ENCODE results near the gene LY6G6D. TPM values are rescaled to one million over a fixed set of nuclear protein-coding genes. Genes with fewer than 3 reads are reported as not detected.

LY6G6D gene
- total and polyA plus RNA-seq, 2 of the 13 experiments (the other 11 are each of a cell fraction or from before 2014, with no cell fraction given), result not detected

GRCh38 chr6:31683591-31683990 is 31.6 kb upstream of the LY6G6D start:
- Histone ChIP-seq H3K9me3 (ENCODE audit: low read length) (no peaks in the 10 kb centered on the region), H3K4me2 (ENCODE audit: low read depth, low read length) (peak overlapping the region; percentile 82; the same call in 1 of the 2 replicates), H2AFZ (ENCODE audit: low read length) (no peak overlapping the region), H3K4me1 (ENCODE audit: insufficient read depth, low read length) (peaks cover 26% of the 10 kb centered on the region), H3K9ac (ENCODE audit: insufficient read depth, low read depth, low read length) (no peak overlapping the region), H3K79me2 (ENCODE audit: insufficient read depth, low read length) (no peaks in the 10 kb centered on the region), H3K27ac (ENCODE audit: extremely low read length, insufficient read depth, low read length) (no peak overlapping the region), H3K36me3 (replicated peaks in 1 of 2; ENCODE audit: control insufficient read depth in 1 of 2, insufficient read depth in 2 of 2, low read length in 2 of 2) (peaks cover 17% of the 10 kb centered on the region in 2 experiments; a peak in 4 of 5 replicates), H4K20me1 (ENCODE audit: insufficient read depth, low read length) (no peaks in the 10 kb centered on the region), H3K4me3 (replicated peaks in 1 of 3; ENCODE audit: insufficient read depth in 1 of 3, low read depth in 2 of 3, low read length in 3 of 3) (no peak overlapping the region), H3K27me3 (ENCODE audit: control insufficient read depth in 1 of 2, insufficient read depth in 2 of 2, low read length in 2 of 2) (no peaks in the 10 kb centered on the region)
- ChIA-PET CTCF (ENCODE audit: low intra/inter-chr PET ratio, low total read pairs) (interaction anchor here (3.9 kb wide), 1 partner anchor 86 kb away, joined by 30 read pairs; no protein-coding TSS in a partner anchor), POLR2A (interaction anchor here (1.4 to 3.2 kb wide), 5 partner anchors 18 to 147 kb away, joined by 3 to 14 read pairs (median 6); partner anchors contain the start of genes BAG6, CSNK2B and GPANK1)
- DNase-seq (ENCODE audit: low spot score) (no peak), FAIRE-seq (no peak), ATAC-seq (peak; percentile 4; the same call in 2 of the 3 replicates)
- in situ Hi-C loops (cut with HindIII; ENCODE audit: extremely low pct_ligation_motif_present, low pct_unique_long_range_greater_than_20kb) (loop anchor here (5.0 kb wide), 1 partner anchor 84 kb away; no protein-coding TSS in a partner anchor), intact Hi-C loops (cut with micrococcal nuclease; ENCODE audit: unreplicated experiment) (loop anchor here (5.0 kb wide), 1 partner anchor 34 kb away; the partner anchor contains the start of gene LY6G6D)
- WGBS (ENCODE audit: low lambda C conversion rate), result 92% methylated on average over 12 of the region's 13 CpGs
- TF ChIP-seq, protein P1, sequence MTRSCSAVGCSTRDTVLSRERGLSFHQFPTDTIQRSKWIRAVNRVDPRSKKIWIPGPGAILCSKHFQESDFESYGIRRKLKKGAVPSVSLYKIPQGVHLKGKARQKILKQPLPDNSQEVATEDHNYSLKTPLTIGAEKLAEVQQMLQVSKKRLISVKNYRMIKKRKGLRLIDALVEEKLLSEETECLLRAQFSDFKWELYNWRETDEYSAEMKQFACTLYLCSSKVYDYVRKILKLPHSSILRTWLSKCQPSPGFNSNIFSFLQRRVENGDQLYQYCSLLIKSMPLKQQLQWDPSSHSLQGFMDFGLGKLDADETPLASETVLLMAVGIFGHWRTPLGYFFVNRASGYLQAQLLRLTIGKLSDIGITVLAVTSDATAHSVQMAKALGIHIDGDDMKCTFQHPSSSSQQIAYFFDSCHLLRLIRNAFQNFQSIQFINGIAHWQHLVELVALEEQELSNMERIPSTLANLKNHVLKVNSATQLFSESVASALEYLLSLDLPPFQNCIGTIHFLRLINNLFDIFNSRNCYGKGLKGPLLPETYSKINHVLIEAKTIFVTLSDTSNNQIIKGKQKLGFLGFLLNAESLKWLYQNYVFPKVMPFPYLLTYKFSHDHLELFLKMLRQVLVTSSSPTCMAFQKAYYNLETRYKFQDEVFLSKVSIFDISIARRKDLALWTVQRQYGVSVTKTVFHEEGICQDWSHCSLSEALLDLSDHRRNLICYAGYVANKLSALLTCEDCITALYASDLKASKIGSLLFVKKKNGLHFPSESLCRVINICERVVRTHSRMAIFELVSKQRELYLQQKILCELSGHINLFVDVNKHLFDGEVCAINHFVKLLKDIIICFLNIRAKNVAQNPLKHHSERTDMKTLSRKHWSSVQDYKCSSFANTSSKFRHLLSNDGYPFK (CRISPR knock-in tag; IDR thresholded peaks at IDR 0.05; ENCODE audit: borderline replicate concordance), result no peak
- TF ChIP-seq MXD4 (CRISPR knock-in tag; IDR thresholded peaks at IDR 0.05) (no peak), CREB1 (IDR thresholded peaks at IDR 0.05) (no peak), CREB1 (CRISPR knock-in tag; IDR thresholded peaks at IDR 0.05) (no peak), ZFAT (CRISPR knock-in tag; conservative IDR thresholded peaks at IDR 0.05) (no peak), ZBTB44 (CRISPR knock-in tag; IDR thresholded peaks at IDR 0.05) (no peak), ZNF652 (CRISPR knock-in tag; IDR thresholded peaks at IDR 0.05; ENCODE audit: borderline replicate concordance, low read depth) (no peak), ZBTB1 (CRISPR knock-in tag; IDR thresholded peaks at IDR 0.05; ENCODE audit: borderline replicate concordance) (no peak), ZNF430 (CRISPR knock-in tag; IDR thresholded peaks at IDR 0.05) (no peak), MEIS2 (CRISPR knock-in tag; IDR thresholded peaks at IDR 0.05) (no peak), ZNF749 (CRISPR knock-in tag; IDR thresholded peaks at IDR 0.05; ENCODE audit: borderline replicate concordance) (no peak), ZNF660 (CRISPR knock-in tag; IDR thresholded peaks at IDR 0.05; ENCODE audit: borderline replicate concordance, low read depth) (no peak), GLI4 (CRISPR knock-in tag; IDR thresholded peaks at IDR 0.05; ENCODE audit: borderline replicate concordance) (no peak), RBAK (CRISPR knock-in tag; IDR thresholded peaks at IDR 0.05) (no peak), MTF1 (CRISPR knock-in tag; IDR thresholded peaks at IDR 0.05) (no peak), HNRNPH1 (optimal IDR thresholded peaks at IDR 0.05; ENCODE audit: low read depth, low read length) (no peak), HMGA1 (CRISPR knock-in tag; conservative IDR thresholded peaks at IDR 0.05) (no peak)
- no TSS peak for BruUV-seq (replicated peaks)

Measured in HepG2 (cell line).